HG03139 (cell line): Measurements from ENCODE around the gene IL13RA1.
A peak's percentile ranks its signal among the peaks of the same experiment; 100 is the strongest.
"Not testable (repeated sequence)": the region's sequence is repeated elsewhere in the genome, so short reads cannot be mapped to it uniquely, and the experiment has no call there.

Experiments
- ATAC-seq: cut with Tn5 transposase; IDR thresholded peaks from one replicate; pipeline ENCODE4 v1.9.1; 2021; ENCODE audit not compliant: unreplicated experiment

The IL13RA1 gene

DNA sequence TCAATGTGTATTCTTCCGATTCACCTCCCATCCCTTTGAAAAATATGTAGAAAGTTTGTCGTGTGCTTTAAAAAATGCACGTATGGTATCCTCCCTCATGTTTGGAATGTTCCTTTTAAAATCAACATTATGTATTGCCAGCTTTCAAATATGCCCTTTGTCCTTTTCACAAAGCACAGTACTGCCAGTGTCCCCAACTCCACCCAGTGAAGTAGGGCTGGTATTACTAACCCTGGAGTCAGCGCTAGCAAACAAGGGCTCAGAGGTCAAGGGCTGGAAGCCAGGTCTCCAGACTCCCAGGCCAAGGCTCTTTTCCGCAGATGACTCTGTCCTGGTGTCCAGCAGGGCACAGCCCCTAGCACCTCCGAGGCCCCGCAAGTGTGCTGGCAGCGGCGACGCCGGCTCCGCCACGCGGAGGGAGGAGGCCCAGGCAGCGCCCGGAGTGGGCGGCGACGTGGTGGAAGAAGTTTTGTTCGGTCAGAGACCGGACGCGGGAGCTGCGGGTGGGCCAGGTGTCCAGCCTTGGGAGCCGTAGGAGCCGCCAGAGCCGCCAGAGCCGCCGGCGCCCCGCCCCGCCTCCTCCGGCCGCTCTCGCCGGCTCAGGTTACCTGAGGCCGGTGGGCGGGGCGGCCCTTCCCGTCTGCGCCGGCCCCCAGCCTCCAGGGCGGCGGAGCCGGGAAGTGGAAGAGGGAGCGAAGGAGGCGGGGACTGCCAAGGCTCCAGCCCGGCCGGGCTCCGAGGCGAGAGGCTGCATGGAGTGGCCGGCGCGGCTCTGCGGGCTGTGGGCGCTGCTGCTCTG lies at the start of gene IL13RA1:
IL13RA1 (plus strand) TSS at position 720 of the 799 bp plus-strand sequence; CDS start at position 753, 33 bp downstream.
- ATAC-seq: peak; percentile 52

DNA sequence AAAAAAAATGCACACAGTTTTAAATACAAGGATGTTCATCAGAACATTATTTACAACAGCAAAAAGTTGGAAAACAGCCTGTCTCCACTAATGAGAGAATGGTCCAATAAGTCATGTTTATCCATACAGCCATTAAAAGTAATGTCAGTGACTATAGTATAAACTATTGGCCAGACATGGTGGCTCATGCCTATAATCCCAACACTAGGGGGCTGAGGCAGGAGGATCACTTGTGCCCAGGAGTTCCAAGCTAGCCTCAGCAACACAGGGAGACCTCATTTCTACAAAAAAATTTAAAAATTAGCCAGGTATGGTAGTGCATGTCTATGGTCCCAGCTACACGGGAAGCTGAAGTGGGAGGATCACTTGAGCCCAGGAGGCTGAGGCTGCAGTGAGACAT lies 48.1 kb upstream of the IL13RA1 start:
- ATAC-seq: no peak

DNA sequence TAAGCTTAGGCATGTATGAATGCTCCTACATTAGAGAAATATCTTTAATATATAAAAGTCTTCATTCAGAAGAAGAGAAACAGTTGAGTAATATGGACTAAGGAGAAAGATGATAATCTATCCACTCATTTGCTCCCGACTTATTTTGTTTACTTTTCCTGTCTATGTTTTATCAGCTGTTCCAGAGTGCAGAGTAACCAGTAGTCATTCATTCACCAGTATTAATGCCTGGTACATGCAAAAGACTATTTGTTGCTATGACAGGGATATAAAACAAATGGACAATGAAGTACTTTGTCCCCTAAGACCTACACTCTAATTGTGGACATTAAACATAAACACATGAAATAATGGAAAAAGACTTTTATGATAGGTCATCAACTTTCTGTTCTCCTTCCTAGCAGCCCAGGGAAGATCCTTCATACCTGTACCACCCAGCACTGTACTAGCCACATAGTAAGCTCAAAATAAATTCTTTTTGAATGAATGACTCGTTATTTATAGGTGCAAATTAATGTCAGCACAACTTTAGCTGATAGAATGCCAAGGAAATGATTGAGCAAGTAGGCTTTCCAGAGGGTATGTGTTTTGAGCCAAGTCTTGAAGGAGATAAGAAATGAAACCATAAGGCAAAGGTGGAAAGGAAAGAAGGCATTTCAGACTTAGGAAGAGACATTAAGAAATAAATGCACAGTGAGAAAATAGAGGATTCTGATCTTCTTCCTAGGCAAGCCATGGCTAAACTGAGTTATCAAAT lies 45.0 kb upstream of the IL13RA1 start:
- ATAC-seq: no peak

DNA sequence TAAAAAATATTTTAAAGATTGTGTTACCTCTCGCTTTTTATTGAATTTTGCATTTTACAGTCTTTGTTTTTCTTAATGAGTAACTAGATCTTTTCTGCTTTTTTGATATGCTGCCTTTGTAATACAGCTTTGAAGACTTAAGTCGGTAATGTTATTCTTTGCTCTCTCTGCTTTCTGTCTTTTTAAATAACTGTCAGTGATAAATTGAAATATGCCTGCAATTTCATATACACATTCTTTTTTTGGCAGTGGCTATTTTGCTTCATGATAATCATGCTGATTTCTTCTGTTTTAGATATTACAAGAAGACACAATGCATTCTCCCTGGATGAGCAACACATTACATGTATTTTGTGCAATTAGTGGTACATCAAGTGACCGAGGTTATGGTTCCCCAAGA lies 42.0 kb upstream of the IL13RA1 start:
- no peak for ATAC-seq

DNA sequence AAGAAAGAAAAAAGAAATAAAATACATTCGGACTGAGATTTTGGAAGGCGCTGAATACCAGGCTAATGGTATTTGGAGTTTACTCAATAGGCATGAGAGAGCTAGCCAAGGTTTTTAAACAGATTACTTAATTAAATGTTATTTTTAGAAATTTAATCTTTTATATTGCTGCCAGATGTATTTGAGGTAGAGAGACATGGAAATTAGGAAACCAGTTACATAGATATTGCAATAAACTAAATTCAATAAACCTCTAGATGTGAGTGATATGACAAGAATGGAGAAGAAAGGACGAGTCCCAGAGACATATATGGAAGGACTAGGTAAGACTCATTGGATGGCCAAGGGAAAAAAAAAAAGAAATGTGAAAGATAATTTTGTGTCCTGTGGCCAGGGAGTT lies 38.5 kb upstream of the IL13RA1 start:
- ATAC-seq: no peak

DNA sequence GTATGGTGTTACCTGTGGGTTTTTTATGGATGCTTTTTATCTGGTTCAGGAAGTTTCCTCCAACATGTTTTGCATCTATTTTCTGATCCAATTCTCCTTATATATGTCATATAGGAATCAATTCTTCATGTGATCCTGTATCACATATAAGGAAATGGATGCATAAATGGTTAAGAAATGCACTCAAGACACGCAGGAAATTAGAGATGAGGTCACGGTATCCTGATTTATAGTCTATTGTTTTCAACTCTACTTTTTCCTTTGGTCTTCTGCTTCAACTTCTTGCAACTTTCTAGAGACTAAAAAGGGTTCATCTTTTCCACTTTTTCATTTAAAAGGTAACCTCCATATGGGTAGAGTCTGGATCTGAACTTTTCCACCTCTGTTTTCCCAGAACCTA lies 33.6 kb upstream of the IL13RA1 start:
- ATAC-seq: no peak

DNA sequence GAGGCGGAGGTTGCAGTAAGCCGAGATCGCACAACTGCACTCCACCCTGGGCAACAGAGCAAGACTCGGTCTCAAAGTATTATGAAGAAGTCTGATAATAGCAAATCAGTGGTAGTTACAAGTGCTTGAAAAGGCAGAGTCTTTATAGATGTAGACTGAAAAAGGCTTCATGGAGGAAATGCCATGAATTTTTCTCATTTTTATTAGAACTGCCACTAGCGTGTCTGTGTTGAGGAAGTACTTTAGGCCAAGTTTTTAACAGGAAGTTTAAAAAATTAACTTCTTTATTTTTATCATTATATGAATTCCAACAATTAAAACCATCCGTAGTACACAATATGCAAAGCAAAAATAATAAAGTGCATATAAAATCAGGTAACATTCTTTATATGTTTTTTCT lies 32.8 kb upstream of the IL13RA1 start:
- ATAC-seq: no peak

DNA sequence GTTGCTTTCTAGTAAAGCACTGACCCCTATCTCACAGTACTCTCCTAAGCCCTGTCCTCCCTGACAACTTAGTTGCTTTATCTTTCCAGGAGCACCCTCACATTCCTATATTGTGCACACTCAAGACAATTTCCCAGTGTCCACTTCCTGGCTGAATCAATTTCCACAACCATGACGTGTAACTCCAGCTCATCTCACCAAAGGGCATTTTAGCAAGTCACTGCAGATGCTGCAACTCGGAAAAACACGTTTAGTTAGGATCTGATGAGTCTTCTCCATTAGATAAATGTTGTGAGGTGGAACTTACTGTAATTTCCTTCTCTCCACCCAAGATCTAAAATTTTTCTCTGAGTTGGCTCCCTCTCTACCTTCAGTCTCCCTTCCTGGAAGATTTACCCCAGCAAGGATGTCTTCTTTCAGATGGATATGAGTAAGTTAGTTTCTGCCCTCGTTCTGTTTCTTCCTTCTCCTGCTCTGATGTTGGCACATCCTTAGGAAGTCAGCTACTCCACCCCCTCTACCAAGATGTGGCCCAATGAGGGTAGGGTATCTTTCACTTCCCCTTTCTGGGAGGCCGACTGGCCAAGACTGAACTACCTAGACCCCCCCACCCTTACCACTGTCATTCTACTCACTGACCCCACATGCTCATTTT lies 28.8 kb upstream of the IL13RA1 start:
- ATAC-seq: no peak

DNA sequence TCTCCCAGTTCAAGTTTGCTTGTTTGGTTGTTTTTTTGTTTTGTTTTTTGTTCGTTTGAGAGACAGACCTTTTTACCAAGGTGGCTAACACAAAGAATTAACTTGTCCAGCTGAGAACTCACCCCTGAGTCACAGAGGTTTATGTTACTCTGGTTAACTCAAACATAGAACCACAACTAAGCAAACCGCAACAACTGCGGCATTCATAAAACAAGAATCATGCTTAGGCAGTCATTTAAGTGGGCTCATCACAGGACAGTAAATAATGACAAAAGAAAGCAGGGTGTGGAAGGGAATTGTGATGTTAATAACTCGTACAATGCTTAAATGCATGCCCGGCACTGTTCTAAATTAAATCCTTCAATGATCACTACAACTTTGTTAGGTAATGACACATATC lies 24.7 kb upstream of the IL13RA1 start:
- no peak for ATAC-seq

DNA sequence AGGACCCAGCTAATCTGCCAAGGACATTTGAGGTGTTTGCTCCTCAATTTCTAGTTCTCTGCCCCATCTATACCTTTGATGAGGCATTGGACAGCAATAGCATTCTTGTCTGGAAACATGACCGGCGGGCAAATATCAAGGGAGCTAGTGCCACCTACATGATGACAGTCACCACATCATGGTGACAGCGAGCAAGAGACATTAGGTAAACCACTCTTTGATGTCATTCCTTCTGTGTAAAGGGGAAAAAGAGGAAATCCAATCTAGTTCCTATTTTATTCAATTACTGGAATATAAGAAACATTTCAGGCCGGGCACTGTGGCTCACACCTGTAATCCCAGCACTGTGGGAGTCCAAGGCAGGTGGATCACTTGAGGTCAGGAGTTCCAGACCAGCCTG lies 20.7 kb upstream of the IL13RA1 start:
- no peak for ATAC-seq

DNA sequence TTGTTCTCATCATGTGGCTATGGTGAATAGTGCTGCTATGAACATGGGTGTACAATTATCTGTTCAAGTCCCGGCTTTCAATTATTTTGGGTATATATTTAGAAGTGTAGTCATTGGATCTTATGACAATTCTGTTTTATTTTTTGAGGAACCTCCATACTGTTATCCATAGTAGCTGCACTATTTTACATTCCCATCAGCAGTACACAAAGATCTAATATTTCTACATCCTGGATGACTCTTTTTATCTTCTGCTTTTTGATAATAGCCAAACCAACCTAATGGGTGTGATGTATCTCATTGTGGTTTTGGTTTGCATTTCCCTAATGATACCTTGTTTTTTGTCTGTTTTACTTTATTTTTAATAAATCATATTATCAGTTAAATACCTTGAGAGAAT lies 12.9 kb upstream of the IL13RA1 start:
- no peak for ATAC-seq

DNA sequence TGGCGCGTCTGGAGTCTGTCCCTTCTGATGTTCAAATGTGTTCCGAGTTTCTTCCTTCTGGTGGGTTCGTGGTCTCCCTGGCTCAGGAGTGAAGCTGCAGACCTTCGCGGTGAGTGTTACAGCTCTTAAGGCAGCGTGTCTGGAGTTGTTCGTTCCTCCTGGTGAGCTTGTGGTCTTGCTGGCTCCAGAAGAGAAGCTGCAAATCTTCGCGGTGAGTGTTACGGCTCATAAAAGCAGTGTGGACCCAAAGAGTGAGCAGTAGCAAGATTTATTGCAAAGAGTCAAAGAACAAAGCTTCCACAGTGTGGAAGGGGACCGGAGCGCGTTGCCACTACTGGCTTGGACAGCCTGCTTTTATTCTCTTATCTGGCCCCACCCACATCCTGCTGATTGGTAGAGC lies 11.5 kb upstream of the IL13RA1 start:
- not testable (repeated sequence) for ATAC-seq

DNA sequence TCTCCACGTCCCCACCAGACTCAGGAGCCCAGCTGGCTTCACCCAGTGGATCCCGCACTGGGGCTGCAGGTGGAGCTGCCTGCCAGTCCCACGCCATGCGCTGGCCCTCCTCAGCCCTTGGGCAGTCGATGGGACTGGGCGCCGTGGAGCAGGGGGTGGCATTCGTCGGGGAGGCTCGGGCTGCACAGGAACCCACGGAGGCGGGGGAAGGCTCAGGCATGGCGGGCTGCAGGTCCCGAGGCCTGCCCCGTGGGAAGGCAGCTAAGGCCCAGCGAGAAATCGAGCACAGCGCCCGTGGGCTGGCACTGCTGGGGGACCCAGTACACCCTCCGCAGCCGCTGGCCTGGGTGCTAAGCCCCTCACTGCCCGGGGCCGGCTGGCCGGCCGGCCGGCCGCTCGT lies 10.6 kb upstream of the IL13RA1 start:
- not testable (repeated sequence) for ATAC-seq

DNA sequence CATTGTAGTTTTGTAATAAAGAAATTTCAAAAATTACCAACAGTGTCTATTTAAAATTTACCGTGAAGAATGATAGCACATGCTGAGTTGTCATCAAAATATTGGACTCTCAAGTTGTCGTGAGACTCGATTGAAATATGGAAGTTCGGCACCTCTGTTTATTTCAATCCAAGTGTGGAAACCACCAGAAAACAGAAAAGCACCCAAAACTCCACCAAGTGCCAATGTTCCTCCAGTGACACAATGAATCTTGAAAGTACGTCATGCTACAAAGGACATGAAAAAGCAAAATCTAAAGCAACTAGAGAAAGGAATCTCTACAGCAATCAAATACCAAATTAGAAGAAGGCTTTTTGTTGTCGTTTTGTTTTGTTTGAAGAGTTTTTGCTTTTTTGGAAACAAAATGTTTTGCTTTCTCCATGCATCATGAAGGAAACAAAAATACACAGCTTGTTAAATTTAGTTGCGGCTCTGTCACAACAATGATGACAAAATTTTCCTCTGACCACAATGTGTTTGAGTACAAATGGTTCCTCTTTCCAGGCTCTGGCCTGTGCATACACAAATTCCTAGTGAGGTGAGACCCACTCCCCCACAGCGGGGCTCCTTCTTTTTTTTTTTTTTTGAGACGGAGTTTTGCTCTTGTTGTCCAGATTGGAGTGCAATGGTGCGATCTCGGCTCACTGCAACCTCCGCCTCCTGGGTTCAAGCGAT lies 9.6 kb upstream of the IL13RA1 start:
- ATAC-seq: no peak

DNA sequence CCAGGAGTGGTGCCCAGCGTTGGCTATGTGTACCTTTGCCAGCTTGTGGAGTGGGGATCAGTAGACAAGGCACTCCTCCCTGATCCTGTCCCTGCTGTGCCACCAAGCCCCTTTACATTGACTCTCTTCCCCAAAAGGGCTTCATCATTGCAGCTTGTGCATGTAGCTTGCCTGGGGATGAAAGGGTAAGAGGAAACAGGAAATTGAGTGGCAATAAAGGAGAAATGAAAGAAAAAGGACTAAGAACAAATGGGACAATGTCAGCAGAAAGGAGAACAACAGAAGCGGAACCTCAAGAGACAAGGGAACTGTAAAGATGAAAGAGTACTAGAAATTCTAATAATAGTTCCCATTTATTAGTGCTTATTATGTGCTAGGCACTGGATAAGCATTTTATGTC lies 8.7 kb upstream of the IL13RA1 start:
- no peak for ATAC-seq

DNA sequence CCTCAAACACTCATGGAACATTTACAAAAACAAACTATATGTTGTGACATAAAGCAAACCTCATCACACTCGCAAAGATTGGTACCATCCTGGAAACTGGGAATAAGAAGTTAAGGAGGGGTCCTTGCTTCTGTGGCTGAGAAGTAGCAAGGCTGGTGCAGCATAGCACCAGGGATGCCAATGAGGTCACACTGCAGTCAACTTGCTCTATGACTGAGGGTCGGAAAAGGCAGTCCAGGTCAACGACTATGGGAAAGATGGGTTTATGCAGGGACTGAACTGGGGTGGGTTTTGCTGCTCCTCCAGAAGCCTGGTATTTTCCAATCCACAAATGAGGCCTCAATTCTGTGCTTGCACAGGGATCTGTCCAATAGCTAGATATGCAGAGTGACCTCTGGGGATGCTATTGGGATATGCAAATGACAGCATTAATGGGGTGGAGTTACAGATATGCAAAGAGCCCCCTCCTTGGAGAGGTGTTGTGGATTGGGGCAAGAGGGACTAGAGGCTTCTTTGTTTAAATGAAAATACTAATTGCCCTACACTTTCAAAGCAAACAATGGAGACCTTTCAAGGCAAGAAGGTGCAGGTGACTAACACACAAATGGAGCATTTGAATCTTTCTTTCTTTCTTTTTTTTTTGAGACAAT lies 7.2 kb upstream of the IL13RA1 start:
- no peak for ATAC-seq

DNA sequence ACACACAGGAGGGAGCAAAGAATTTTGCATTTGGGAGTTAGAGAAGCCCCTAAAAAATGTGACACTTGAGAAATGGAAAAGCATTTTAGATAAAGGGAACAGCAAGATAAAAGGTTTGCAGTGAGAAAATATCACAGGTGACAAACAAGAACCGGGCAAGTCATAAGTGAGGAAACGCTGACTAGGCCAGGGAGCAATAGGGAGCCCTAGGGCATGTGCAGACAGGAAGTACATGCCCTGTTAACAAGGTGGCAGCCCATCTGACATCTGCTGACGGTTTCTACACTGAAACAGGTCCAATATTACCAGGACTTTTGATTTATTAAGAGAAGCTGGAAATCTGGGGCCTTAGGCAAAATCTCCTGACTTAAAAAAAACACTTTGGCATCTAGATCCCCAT lies 4.0 kb upstream of the IL13RA1 start:
- no peak for ATAC-seq

DNA sequence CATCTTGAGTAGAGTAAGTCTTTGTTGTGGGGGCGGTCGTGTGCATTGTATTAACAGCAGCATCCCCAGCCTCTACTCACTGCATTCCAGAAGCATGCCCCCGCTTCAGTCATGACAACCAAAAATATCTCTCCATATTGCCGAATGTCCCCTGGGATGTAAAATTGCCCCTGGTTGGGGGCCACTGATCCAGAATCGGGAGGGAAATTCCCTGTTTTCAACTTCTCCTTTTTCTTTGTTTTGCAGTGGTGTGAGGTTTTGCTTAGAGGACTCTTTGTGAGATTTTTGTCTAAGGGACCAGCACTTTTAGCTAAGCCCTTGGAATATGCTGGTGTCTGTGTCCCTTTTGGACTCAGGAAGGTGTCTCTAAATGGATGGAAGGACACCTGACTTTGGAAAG lies 3.0 kb upstream of the IL13RA1 start:
- ATAC-seq: no peak

DNA sequence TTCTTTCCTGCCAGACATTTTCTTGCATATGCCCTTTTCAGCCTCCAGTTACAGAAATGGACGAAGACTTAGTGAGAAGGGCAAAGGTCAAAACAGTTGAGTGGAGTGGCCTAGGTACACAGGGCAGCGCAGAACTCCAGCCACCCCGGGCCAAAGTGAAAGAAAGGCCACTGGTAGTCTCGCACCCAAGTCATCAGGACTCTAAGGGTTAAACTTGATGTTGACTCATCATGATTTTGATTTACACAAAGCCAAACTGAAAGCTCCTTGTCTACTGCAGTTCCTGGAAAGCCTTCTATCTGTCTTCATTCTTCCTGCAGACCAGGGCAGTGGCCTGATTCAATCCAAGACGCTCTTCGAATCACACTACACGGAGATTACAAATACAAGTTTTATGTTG lies 2.6 kb upstream of the IL13RA1 start:
- ATAC-seq: no peak

DNA sequence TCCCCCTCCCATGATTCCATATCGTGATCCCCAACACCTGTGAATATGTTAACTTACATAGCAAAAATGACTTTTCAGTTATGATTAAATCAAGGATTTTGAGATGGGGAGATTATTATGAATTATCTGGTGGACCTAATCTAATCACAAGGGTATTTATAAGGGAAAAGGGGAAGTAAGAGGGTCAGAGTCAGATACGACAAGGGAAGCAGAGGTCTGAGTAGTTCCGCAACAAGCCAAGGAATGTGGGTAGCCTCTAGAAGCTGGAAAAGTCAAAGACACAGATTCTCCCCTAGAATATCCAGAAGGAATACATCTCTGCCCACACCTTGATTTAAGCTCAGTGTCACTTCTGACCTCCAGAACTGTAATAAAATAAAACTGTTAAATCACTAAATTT lies 1.0 kb upstream of the IL13RA1 start:
- no peak for ATAC-seq
